Lung (tissue), 12 donors: ENCODE results near the gene TMC8. TPM values are rescaled to one million over a fixed set of nuclear protein-coding genes. Genes with fewer than 3 reads are reported as not detected.
A peak's percentile ranks its signal among the peaks of the same experiment; 100 is the strongest.

Experiments
- ATAC-seq: fragments of 200-7000 bp; cut with Tn5 transposase; one replicate; pipeline ENCODE4 v1.9.1; 2020; ENCODE audit warnings: moderate number of reproducible peaks; ENCODE audit not compliant: insufficient read depth, low FRiP score
- DNase-seq, 3 donors: peaks; one replicate each; pipeline ENCODE4 v3.0.0-alpha.2; 2013 to 2017
- H3K27ac ChIP-seq, 2 donors: one replicate each; pipeline ENCODE4 v1.5.1; 2013; ENCODE audit warnings: mild to moderate bottlenecking in 2 of 2, moderate library complexity in 2 of 2, control low read depth in 1 of 2, inconsistent platforms in 1 of 2, low read depth in 1 of 2, low read length in 1 of 2
- H3K27me3 ChIP-seq, 3 donors: one replicate each; pipeline ENCODE4 v1.5.1; 2013; ENCODE audit warnings: low read length in 2 of 3; ENCODE audit not compliant: control insufficient read depth in 3 of 3, insufficient read depth in 3 of 3
- H3K36me3 ChIP-seq, 4 donors: one replicate each; pipeline ENCODE4 v1.5.1; 2013; ENCODE audit warnings: low read length in 4 of 4, mild to moderate bottlenecking in 1 of 4, moderate library complexity in 1 of 4; ENCODE audit not compliant: control insufficient read depth in 4 of 4, insufficient read depth in 4 of 4
- H3K4me1 ChIP-seq, 5 donors: one replicate each; pipeline ENCODE4 v1.5.1; 2013; ENCODE audit warnings: low read length in 5 of 5, mild to moderate bottlenecking in 2 of 5, moderate library complexity in 1 of 5; ENCODE audit not compliant: control insufficient read depth in 5 of 5, insufficient read depth in 5 of 5
- H3K4me3 ChIP-seq: one replicate; pipeline ENCODE4 v1.5.1; 2013; ENCODE audit warnings: mild to moderate bottlenecking, control low read depth, moderate library complexity
- H3K9ac ChIP-seq, 2 donors: one replicate each; pipeline ENCODE4 v1.5.1; 2013; ENCODE audit warnings: low read length in 2 of 2, control low read depth in 1 of 2; ENCODE audit not compliant: insufficient read depth in 1 of 2
- H3K9me3 ChIP-seq, 4 donors: one replicate each; pipeline ENCODE4 v1.5.1; 2013; ENCODE audit warnings: low read length in 3 of 4, mild to moderate bottlenecking in 1 of 4, moderate library complexity in 1 of 4; ENCODE audit not compliant: control insufficient read depth in 4 of 4, insufficient read depth in 3 of 4
- CTCF ChIP-seq: IDR thresholded peaks from 2 replicates; pipeline ENCODE4 v1.5.1; 2012; ENCODE audit warnings: mild to moderate bottlenecking; ENCODE audit errors: control extremely low read depth, extremely low read depth
- WGBS, 2 donors: extraction: QIAGEN DNeasy Blood & Tissue Kit; methylation state at CpG; one replicate each; pipeline ENCODE4 v1.1.7; 2013; 5-methylcytosine and 5-hydroxymethylcytosine counted together
- polyA plus RNA-seq, 2 donors: library from polyadenylated mRNA; stranded (reverse); fragments of 200-250 nt; gene quantifications; one replicate each; pipeline ENCODE4 v1.2.1, GENCODE V29; 2013
- total RNA-seq, 2 donors: library from RNA; depleted of rRNA in 1 of 2; stranded (reverse); fragments of >200 nt in 1 of 2; gene quantifications; one replicate each; pipeline ENCODE4 v1.2.1, GENCODE V29; 2014 to 2021
- donor health status: control.
- donor health status: control.
- donor health status: Bipolar disorder and iron deficiency.
- donor health status: healthy.
- donor health status: DM: yes; HTN: yes; CAD: no.

Gene TMC8
- total and polyA plus RNA-seq, 4 donors = 15.5 to 28.1 (median 18.5) TPM

DNA sequence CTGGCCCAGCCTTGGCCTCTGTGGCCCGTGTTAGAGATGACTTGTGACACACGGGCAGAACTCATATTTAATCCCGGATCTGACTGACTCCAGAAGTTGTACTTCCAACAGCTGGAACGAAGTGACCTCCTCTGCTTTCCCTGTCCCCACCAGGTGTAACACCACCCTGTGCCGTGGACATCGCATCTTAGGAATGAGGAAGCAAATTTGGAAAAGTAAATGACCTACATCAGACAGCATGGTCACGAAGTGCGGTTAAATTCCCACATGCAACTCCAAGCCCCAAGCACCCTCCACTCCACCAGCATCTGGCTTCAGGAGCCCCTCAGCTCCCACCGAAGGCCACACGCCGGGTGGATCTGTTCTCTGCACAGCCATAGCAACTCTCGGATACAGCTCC is 53.3 kb downstream of the TMC8 start:
- Histone ChIP-seq H3K4me1 (peaks cover 0 to 45% (median 6%) of the 10 kb centered on the region in 5 donors), H3K4me3 (no peak overlapping the region), H3K27ac (no peak overlapping the region), H3K27me3 (no peaks in the 10 kb centered on the region), H3K9ac (peak overlapping the region in 1 of 2 donors; percentile 3), H3K36me3 (no peaks in the 10 kb centered on the region), H3K9me3 (no peaks in the 10 kb centered on the region)
- DNase-seq = no peak
- WGBS, 2 donors = 87 to 94% methylated on average over 12 of the region's 12 CpGs
- no peak for ATAC-seq
- no peak for TF ChIP-seq CTCF

GRCh38 chr17:78184351-78184750 is 53.8 kb downstream of the TMC8 start:
- no peak for TF ChIP-seq CTCF
- H3K9ac ChIP-seq = no peak overlapping the region
- no peaks in the 10 kb centered on the region for H3K36me3 ChIP-seq
- no peak overlapping the region for H3K4me3 ChIP-seq
- DNase-seq (peak in 1 of 3 donors; percentile 37), ATAC-seq (no peak)
- peaks cover 0 to 45% (median 6%) of the 10 kb centered on the region in 5 donors for H3K4me1 ChIP-seq
- peak overlapping the region in 1 of 2 donors; percentile 7 for H3K27ac ChIP-seq
- WGBS, 2 donors = 65 to 78% methylated on average over 10 of the region's 10 CpGs
- H3K27me3 ChIP-seq = no peaks in the 10 kb centered on the region
- no peaks in the 10 kb centered on the region for H3K9me3 ChIP-seq

DNA sequence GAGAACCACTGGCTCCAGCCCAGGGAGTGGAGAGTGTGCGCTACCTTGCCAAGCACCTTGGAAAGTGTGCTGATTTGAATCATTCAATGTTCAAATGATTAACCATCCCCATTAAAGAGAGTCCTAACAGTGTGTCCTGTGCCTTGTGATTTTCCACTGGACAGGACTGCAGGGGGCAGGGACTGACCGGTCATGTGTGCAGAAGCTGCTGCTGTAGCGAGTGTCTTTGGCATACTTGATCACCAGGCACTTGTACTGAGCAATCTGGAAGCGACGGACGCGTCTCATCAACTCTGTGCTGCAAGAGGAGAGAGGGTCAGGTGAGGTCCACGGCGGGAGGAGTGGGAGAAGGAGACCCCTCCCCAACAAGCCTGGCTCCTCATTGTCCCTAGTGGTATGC is 54.3 kb downstream of the TMC8 start:
- no peak for ATAC-seq
- H3K27me3 ChIP-seq = no peaks in the 10 kb centered on the region
- no peaks in the 10 kb centered on the region for H3K9me3 ChIP-seq
- peak overlapping the region in 1 of 2 donors; percentile 7 for H3K27ac ChIP-seq
- H3K4me3 ChIP-seq = no peak overlapping the region
- no peaks in the 10 kb centered on the region for H3K36me3 ChIP-seq
- H3K9ac ChIP-seq = no peak overlapping the region
- H3K4me1 ChIP-seq = peaks cover 0 to 42% (median 6%) of the 10 kb centered on the region in 5 donors
- TF ChIP-seq CTCF = no peak
- 64 to 76% methylated on average over 9 of the region's 9 CpGs for WGBS, 2 donors
- no peak for DNase-seq
